ENCODE measurements around the gene KCNA2.

KCNA2 gene

GRCh38 chr1:110582378-110582777 is 23.8 kb downstream of the KCNA2 start:
- DNase-seq (no peak), ATAC-seq (replicated peaks) (no peak)
- Mint-ChIP-seq H3K27me3 (peaks cover 25 to 47% of the 10 kb centered on the region in 2 donors), H3K27ac (no peak overlapping the region), H3K36me3 (no peaks in the 10 kb centered on the region), H3K4me1 (no peaks in the 10 kb centered on the region), H3K9me3 (no peaks in the 10 kb centered on the region), H3K4me3 (no peak overlapping the region)

- DNase-seq (no peak), ATAC-seq (replicated peaks) (no peak)
- Mint-ChIP-seq H3K9me3 (no peaks in the 10 kb centered on the region), H3K4me3 (no peak overlapping the region), H3K36me3 (no peaks in the 10 kb centered on the region), H3K27ac (no peak overlapping the region), H3K4me1 (no peaks in the 10 kb centered on the region), H3K27me3 (peaks cover 27 to 50% of the 10 kb centered on the region in 2 donors)
These were observed 24.4 kb downstream of the KCNA2 start for GRCh38 chr1:110581682-110582145.

- no peak for DNase-seq
- no peaks in the 10 kb centered on the region for H3K36me3 Mint-ChIP-seq
- ATAC-seq (replicated peaks), result no peak
These were observed 25.9 kb downstream of the KCNA2 start for GRCh38 chr1:110580244-110580643.

GRCh38 chr1:110579460-110579859 is 26.7 kb downstream of the KCNA2 start:
- peaks cover 35 to 56% of the 10 kb centered on the region in 2 donors for H3K27me3 Mint-ChIP-seq
- no peaks in the 10 kb centered on the region for H3K36me3 Mint-ChIP-seq
- no peak for DNase-seq
- H3K9me3 Mint-ChIP-seq, result no peaks in the 10 kb centered on the region
- no peaks in the 10 kb centered on the region for H3K4me1 Mint-ChIP-seq
- no peak overlapping the region for H3K4me3 Mint-ChIP-seq
- no peak overlapping the region for H3K27ac Mint-ChIP-seq
- ATAC-seq (replicated peaks), result no peak

More at GRCh38 chr1:110580244-110580643, 25.9 kb downstream of the KCNA2 start:
- Mint-ChIP-seq H3K27me3 (peaks cover 32 to 58% of the 10 kb centered on the region in 2 donors), H3K9me3 (no peaks in the 10 kb centered on the region), H3K4me3 (no peak overlapping the region), H3K27ac (no peak overlapping the region), H3K4me1 (no peaks in the 10 kb centered on the region)

- H3K27me3 Mint-ChIP-seq, result peaks cover 37 to 69% of the 10 kb centered on the region in 2 donors
- H3K4me1 Mint-ChIP-seq, result no peaks in the 10 kb centered on the region
- no peaks in the 10 kb centered on the region for H3K36me3 Mint-ChIP-seq
- DNase-seq (no peak), ATAC-seq (replicated peaks) (no peak)
- H3K27ac Mint-ChIP-seq, result no peak overlapping the region
- no peak overlapping the region for H3K4me3 Mint-ChIP-seq
- no peaks in the 10 kb centered on the region for H3K9me3 Mint-ChIP-seq
These were observed 29.7 kb downstream of the KCNA2 start for GRCh38 chr1:110576441-110576840.

- Mint-ChIP-seq H3K4me3 (no peak overlapping the region), H3K36me3 (no peaks in the 10 kb centered on the region), H3K4me1 (no peaks in the 10 kb centered on the region), H3K27ac (no peak overlapping the region), H3K27me3 (peaks cover 36 to 65% of the 10 kb centered on the region in 2 donors), H3K9me3 (no peaks in the 10 kb centered on the region)
- DNase-seq, result no peak
- no peak for ATAC-seq (replicated peaks)
These were observed 32.8 kb downstream of the KCNA2 start for GRCh38 chr1:110573314-110573713.

- H3K27ac Mint-ChIP-seq, result no peak overlapping the region
- H3K4me1 Mint-ChIP-seq, result no peaks in the 10 kb centered on the region
- no peak for ATAC-seq (replicated peaks)
- no peak overlapping the region for H3K4me3 Mint-ChIP-seq
- H3K27me3 Mint-ChIP-seq, result peaks cover 36 to 65% of the 10 kb centered on the region in 2 donors
- no peaks in the 10 kb centered on the region for H3K9me3 Mint-ChIP-seq
- H3K36me3 Mint-ChIP-seq, result no peaks in the 10 kb centered on the region
- no peak for DNase-seq
These were observed 33.4 kb downstream of the KCNA2 start for GRCh38 chr1:110572751-110573150.

- no peak overlapping the region for H3K27ac Mint-ChIP-seq
- H3K9me3 Mint-ChIP-seq, result no peaks in the 10 kb centered on the region
- no peaks in the 10 kb centered on the region for H3K4me1 Mint-ChIP-seq
- no peak overlapping the region for H3K4me3 Mint-ChIP-seq
- DNase-seq, result no peak
- peaks cover 37 to 60% of the 10 kb centered on the region in 2 donors for H3K27me3 Mint-ChIP-seq
- no peak for ATAC-seq (replicated peaks)
- H3K36me3 Mint-ChIP-seq, result no peaks in the 10 kb centered on the region
These were observed 35.3 kb downstream of the KCNA2 start for GRCh38 chr1:110570901-110571300.

- Mint-ChIP-seq H3K36me3 (no peaks in the 10 kb centered on the region), H3K27ac (no peak overlapping the region), H3K9me3 (no peaks in the 10 kb centered on the region), H3K4me3 (no peak overlapping the region), H3K27me3 (peaks cover 39 to 65% of the 10 kb centered on the region in 2 donors), H3K4me1 (no peaks in the 10 kb centered on the region)
- no peak for DNase-seq
- no peak for ATAC-seq (replicated peaks)
These were observed 35.9 kb downstream of the KCNA2 start for GRCh38 chr1:110570307-110570706.

- DNase-seq (no peak), ATAC-seq (replicated peaks) (no peak)
- Mint-ChIP-seq H3K27me3 (peaks cover 39 to 65% of the 10 kb centered on the region in 2 donors), H3K4me1 (no peaks in the 10 kb centered on the region), H3K36me3 (no peaks in the 10 kb centered on the region), H3K27ac (no peak overlapping the region), H3K4me3 (no peak overlapping the region), H3K9me3 (no peaks in the 10 kb centered on the region)
These were observed 39.3 kb downstream of the KCNA2 start for GRCh38 chr1:110566836-110567235.

- no peak overlapping the region for H3K4me3 Mint-ChIP-seq
- DNase-seq (no peak), ATAC-seq (replicated peaks) (no peak)
- H3K27ac Mint-ChIP-seq, result no peak overlapping the region
- H3K36me3 Mint-ChIP-seq, result no peaks in the 10 kb centered on the region
- H3K27me3 Mint-ChIP-seq, result peaks cover 28 to 53% of the 10 kb centered on the region in 2 donors
- no peaks in the 10 kb centered on the region for H3K9me3 Mint-ChIP-seq
- H3K4me1 Mint-ChIP-seq, result no peaks in the 10 kb centered on the region
These were observed 40.6 kb downstream of the KCNA2 start for GRCh38 chr1:110565565-110565964.

- H3K4me3 Mint-ChIP-seq, result no peak overlapping the region
- H3K27me3 Mint-ChIP-seq, result peaks cover 29 to 54% of the 10 kb centered on the region in 2 donors
- no peaks in the 10 kb centered on the region for H3K9me3 Mint-ChIP-seq
- H3K4me1 Mint-ChIP-seq, result no peaks in the 10 kb centered on the region
- no peak overlapping the region for H3K27ac Mint-ChIP-seq
- ATAC-seq (replicated peaks) (no peak), DNase-seq (no peak)
- H3K36me3 Mint-ChIP-seq, result no peaks in the 10 kb centered on the region
These were observed 43.1 kb downstream of the KCNA2 start for GRCh38 chr1:110563089-110563488.

GRCh38 chr1:110561596-110561995 is 44.6 kb downstream of the KCNA2 start:
- ATAC-seq (replicated peaks) (no peak), DNase-seq (no peak)
- H3K36me3 Mint-ChIP-seq, result no peaks in the 10 kb centered on the region
- H3K4me1 Mint-ChIP-seq, result no peaks in the 10 kb centered on the region
- H3K9me3 Mint-ChIP-seq, result no peaks in the 10 kb centered on the region
- H3K27me3 Mint-ChIP-seq, result peaks cover 30 to 59% of the 10 kb centered on the region in 2 donors
- no peak overlapping the region for H3K27ac Mint-ChIP-seq
- H3K4me3 Mint-ChIP-seq, result no peak overlapping the region

GRCh38 chr1:110559157-110559556 is 47.0 kb downstream of the KCNA2 start:
- Mint-ChIP-seq H3K27me3 (peaks cover 30 to 50% of the 10 kb centered on the region in 2 donors), H3K4me3 (no peak overlapping the region)
- no peak for ATAC-seq (replicated peaks)

GRCh38 chr1:110557481-110557880 is 48.7 kb downstream of the KCNA2 start:
- H3K4me3 Mint-ChIP-seq, result no peak overlapping the region
- H3K27ac Mint-ChIP-seq, result no peak overlapping the region
- no peaks in the 10 kb centered on the region for H3K9me3 Mint-ChIP-seq
- ATAC-seq (replicated peaks), result no peak
- DNase-seq, result no peak
- no peaks in the 10 kb centered on the region for H3K36me3 Mint-ChIP-seq
- peaks cover 40 to 48% of the 10 kb centered on the region in 2 donors for H3K27me3 Mint-ChIP-seq
- peaks cover 3 to 5% of the 10 kb centered on the region in 2 donors for H3K4me1 Mint-ChIP-seq

More at GRCh38 chr1:110559157-110559556, 47.0 kb downstream of the KCNA2 start:
- Mint-ChIP-seq H3K4me1 (peaks cover 3 to 5% of the 10 kb centered on the region in 2 donors), H3K36me3 (no peaks in the 10 kb centered on the region), H3K27ac (no peak overlapping the region), H3K9me3 (no peaks in the 10 kb centered on the region)
- DNase-seq, result no peak

GRCh38 chr1:110556471-110556807 is 49.7 kb downstream of the KCNA2 start:
- Mint-ChIP-seq H3K4me1 (peaks cover 3 to 5% of the 10 kb centered on the region in 2 donors), H3K36me3 (no peaks in the 10 kb centered on the region), H3K27ac (no peak overlapping the region), H3K9me3 (no peaks in the 10 kb centered on the region), H3K27me3 (peaks cover 48 to 57% of the 10 kb centered on the region in 2 donors), H3K4me3 (no peak overlapping the region)
- no peak for DNase-seq
- no peak for ATAC-seq (replicated peaks)
